CD14-positive monocyte (primary cell): ENCODE measurements around the gene PVRIG. TPM values are rescaled to one million over a fixed set of nuclear protein-coding genes. Genes with fewer than 3 reads are reported as not detected.

Experiments
- DNase-seq, 3 donors: peaks; one replicate each; pipeline ENCODE4 v3.0.0-alpha.2; 2011 to 2022
- H2AFZ ChIP-seq: 2 replicates; pipeline ENCODE4 v1.6.0; 2012; ENCODE audit warnings: mild to moderate bottlenecking, low read depth, low read length, inconsistent platforms; ENCODE audit not compliant: insufficient read depth, poor library complexity, severe bottlenecking
- H3K27ac ChIP-seq, 2 donors: 1 replicate in 1 of 2; 2 replicates in 1 of 2; pipeline ENCODE4 v1.5.1; 2012 to 2013; ENCODE audit warnings: low read length in 2 of 2, control low read depth in 1 of 2, inconsistent platforms in 1 of 2, low read depth in 1 of 2, mild to moderate bottlenecking in 1 of 2
- H3K27me3 ChIP-seq, 2 donors: one replicate each; pipeline versions ENCODE4 v1.6.0 to v1.6.1; 2011 to 2013; ENCODE audit warnings: low read length in 2 of 2; ENCODE audit not compliant: control insufficient read depth in 2 of 2, insufficient read depth in 2 of 2
- H3K36me3 ChIP-seq, 2 donors: replicated peaks in 1 of 2; 1 replicate in 1 of 2; 2 replicates in 1 of 2; pipeline versions ENCODE4 v1.5.1 to v1.6.1; 2012 to 2013; ENCODE audit warnings: low read length in 2 of 2, control low read depth in 1 of 2, inconsistent platforms in 1 of 2, mild to moderate bottlenecking in 1 of 2; ENCODE audit not compliant: insufficient read depth in 2 of 2, control insufficient read depth in 1 of 2
- H3K4me1 ChIP-seq, 2 donors: 1 replicate in 1 of 2; 2 replicates in 1 of 2; pipeline versions ENCODE4 v1.5.1 to v1.6.1; 2012 to 2013; ENCODE audit warnings: low read length in 2 of 2, control low read depth in 1 of 2, inconsistent platforms in 1 of 2, mild to moderate bottlenecking in 1 of 2, moderate library complexity in 1 of 2; ENCODE audit not compliant: insufficient read depth in 2 of 2, control insufficient read depth in 1 of 2
- H3K4me2 ChIP-seq: replicated peaks from 2 replicates; pipeline ENCODE3; 2012; ENCODE audit warnings: low read length, moderate library complexity, mild to moderate bottlenecking; ENCODE audit not compliant: poor library complexity, severe bottlenecking; ENCODE audit errors: extremely low read depth
- H3K4me3 ChIP-seq, 3 experiments: fragments of 200-600 bp in 1 of 3; sonication (generic) in 1 of 3; replicated peaks in 1 of 3; 1 replicate in 2 of 3; 2 replicates in 1 of 3; pipeline ENCODE4 v1.5.1; 2011 to 2013; ENCODE audit warnings: low read length in 3 of 3, mild to moderate bottlenecking in 3 of 3, control low read depth in 2 of 3, low read depth in 2 of 3, inconsistent platforms in 1 of 3, moderate library complexity in 1 of 3
- H3K79me2 ChIP-seq: 2 replicates; pipeline ENCODE4 v1.6.0; 2012; ENCODE audit warnings: mild to moderate bottlenecking, control low read depth, inconsistent platforms, low read length, moderate library complexity; ENCODE audit not compliant: insufficient read depth
- H3K9ac ChIP-seq: 2 replicates; pipeline ENCODE4 v1.6.0; 2017; ENCODE audit warnings: low read length, mild to moderate bottlenecking; ENCODE audit not compliant: insufficient read depth, poor library complexity, severe bottlenecking
- H3K9me3 ChIP-seq, 2 donors: replicated peaks in 1 of 2; 1 replicate in 1 of 2; 2 replicates in 1 of 2; pipeline versions ENCODE4 v1.5.1 to v1.6.1; 2012 to 2013; ENCODE audit warnings: low read length in 2 of 2, control low read depth in 1 of 2; ENCODE audit not compliant: control insufficient read depth in 1 of 2, insufficient read depth in 1 of 2
- H4K20me1 ChIP-seq: 2 replicates; pipeline ENCODE4 v1.6.0; 2012; ENCODE audit warnings: mild to moderate bottlenecking, low read length, control low read depth, moderate library complexity; ENCODE audit not compliant: insufficient read depth
- H3K27ac Mint-ChIP-seq, 7 donors: one replicate each; pipeline ENCODE4 v1.8.0; 2020; ENCODE audit warnings: mild to moderate bottlenecking in 7 of 7, mixed read lengths in 7 of 7, moderate library complexity in 6 of 7, inconsistent platforms in 2 of 7
- H3K27me3 Mint-ChIP-seq, 3 donors: one replicate each; pipeline ENCODE4 v1.8.0; 2021 to 2022; ENCODE audit warnings: low read depth in 3 of 3, mild to moderate bottlenecking in 3 of 3, mixed read lengths in 3 of 3, moderate library complexity in 3 of 3, inconsistent platforms in 1 of 3
- H3K36me3 Mint-ChIP-seq, 2 donors: one replicate each; pipeline ENCODE4 v1.8.0; 2020; ENCODE audit warnings: mixed read lengths in 2 of 2, inconsistent platforms in 1 of 2, mild to moderate bottlenecking in 1 of 2
- H3K4me1 Mint-ChIP-seq: one replicate; pipeline ENCODE4 v1.8.0; 2020; ENCODE audit warnings: mild to moderate bottlenecking, mixed read lengths
- H3K4me3 Mint-ChIP-seq, 2 donors: one replicate each; pipeline ENCODE4 v1.8.0; 2020; ENCODE audit warnings: mild to moderate bottlenecking in 2 of 2, mixed read lengths in 2 of 2, moderate library complexity in 1 of 2
- H3K9me3 Mint-ChIP-seq, 7 donors: one replicate each; pipeline ENCODE4 v1.8.0; 2020 to 2022; ENCODE audit warnings: mixed read lengths in 7 of 7, mild to moderate bottlenecking in 6 of 7, moderate library complexity in 6 of 7, inconsistent platforms in 2 of 7
- WGBS: methylation state at CpG from one replicate; pipeline ENCODE4 v1.1.5; 2013; ENCODE audit warnings: missing lambda C conversion rate; ENCODE audit not compliant: insufficient coverage; 5-methylcytosine and 5-hydroxymethylcytosine counted together
- intact Hi-C, 2 donors: fragments of 100-400 bp; cut with micrococcal nuclease; formaldehyde crosslinking; loops; one replicate each; pipeline versions ENCODE4 v1.15.0 to v1.15.1; 2023
- polyA plus RNA-seq, 3 donors: library from polyadenylated mRNA; depleted of rRNA in 1 of 3; unstranded in 2 of 3; stranded (reverse) in 1 of 3; fragments of 300-500 nt in 2 of 3; fragments of >200 nt in 1 of 3; fragmentation: Illumina TruSeq in 2 of 3; gene quantifications; 1 replicate in 2 of 3; 2 replicates in 1 of 3; pipeline ENCODE4 v1.2.3, GENCODE V29; 2012 to 2021
- TF ChIP-seq, protein P1 (sequence below): fragments of 200-600 bp; IDR thresholded peaks from one replicate; pipeline ENCODE4 v1.8.0; 2022; ENCODE audit warnings: antibody characterized with exemption, mild to moderate bottlenecking

PVRIG gene
- polyA plus RNA-seq, 3 donors: 0.27 to 0.38 TPM; not detected in 1

- Mint-ChIP-seq H3K27me3 (no peaks in the 10 kb centered on the region), H3K27ac (peak overlapping the region in 1 of 7 donors; percentile 79), H3K9me3 (no peaks in the 10 kb centered on the region), H3K4me1 (peaks cover 9% of the 10 kb centered on the region), H3K36me3 (peaks cover 3 to 4% of the 10 kb centered on the region in 2 donors), H3K4me3 (peak overlapping the region in 1 of 2 donors; percentile 34)
- no peak overlapping the region for H3K4me2 ChIP-seq
- H3K27ac ChIP-seq: no peak overlapping the region
- 75% methylated on average over 3 of the region's 5 CpGs for WGBS
- no peaks in the 10 kb centered on the region for H3K9me3 ChIP-seq
- H3K9ac ChIP-seq: no peak overlapping the region
- H3K4me3 ChIP-seq: no peak overlapping the region
- TF ChIP-seq, protein P1, sequence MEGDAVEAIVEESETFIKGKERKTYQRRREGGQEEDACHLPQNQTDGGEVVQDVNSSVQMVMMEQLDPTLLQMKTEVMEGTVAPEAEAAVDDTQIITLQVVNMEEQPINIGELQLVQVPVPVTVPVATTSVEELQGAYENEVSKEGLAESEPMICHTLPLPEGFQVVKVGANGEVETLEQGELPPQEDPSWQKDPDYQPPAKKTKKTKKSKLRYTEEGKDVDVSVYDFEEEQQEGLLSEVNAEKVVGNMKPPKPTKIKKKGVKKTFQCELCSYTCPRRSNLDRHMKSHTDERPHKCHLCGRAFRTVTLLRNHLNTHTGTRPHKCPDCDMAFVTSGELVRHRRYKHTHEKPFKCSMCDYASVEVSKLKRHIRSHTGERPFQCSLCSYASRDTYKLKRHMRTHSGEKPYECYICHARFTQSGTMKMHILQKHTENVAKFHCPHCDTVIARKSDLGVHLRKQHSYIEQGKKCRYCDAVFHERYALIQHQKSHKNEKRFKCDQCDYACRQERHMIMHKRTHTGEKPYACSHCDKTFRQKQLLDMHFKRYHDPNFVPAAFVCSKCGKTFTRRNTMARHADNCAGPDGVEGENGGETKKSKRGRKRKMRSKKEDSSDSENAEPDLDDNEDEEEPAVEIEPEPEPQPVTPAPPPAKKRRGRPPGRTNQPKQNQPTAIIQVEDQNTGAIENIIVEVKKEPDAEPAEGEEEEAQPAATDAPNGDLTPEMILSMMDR: no peak
- DNase-seq: no peak
- no peaks in the 10 kb centered on the region for H4K20me1 ChIP-seq
- no peaks in the 10 kb centered on the region for H3K4me1 ChIP-seq
- H3K36me3 ChIP-seq: no peaks in the 10 kb centered on the region
- no peaks in the 10 kb centered on the region for H3K79me2 ChIP-seq
- no peaks in the 10 kb centered on the region for H3K27me3 ChIP-seq
- no peak overlapping the region for H2AFZ ChIP-seq
- intact Hi-C loops: no loop called here
Measured at GRCh38 chr7:100221231-100221718, 1.5 kb downstream of the PVRIG start.

- Histone ChIP-seq H3K27ac (no peak overlapping the region), H3K9ac (no peak overlapping the region), H3K4me1 (no peaks in the 10 kb centered on the region), H4K20me1 (no peaks in the 10 kb centered on the region), H3K9me3 (no peaks in the 10 kb centered on the region), H3K4me3 (no peak overlapping the region), H3K36me3 (no peaks in the 10 kb centered on the region), H3K79me2 (no peaks in the 10 kb centered on the region), H2AFZ (no peak overlapping the region), H3K4me2 (no peak overlapping the region), H3K27me3 (no peaks in the 10 kb centered on the region)
- intact Hi-C loops: no loop called here
- H3K4me1 Mint-ChIP-seq: peaks cover 9% of the 10 kb centered on the region
- H3K27me3 Mint-ChIP-seq: no peaks in the 10 kb centered on the region
- H3K27ac Mint-ChIP-seq: peak overlapping the region in 2 of 7 donors; percentile 4 to 79
- 91% methylated on average over 13 of the region's 14 CpGs for WGBS
- TF ChIP-seq, protein P1: no peak
- no peak for DNase-seq
- H3K4me3 Mint-ChIP-seq: no peak overlapping the region
- H3K9me3 Mint-ChIP-seq: no peaks in the 10 kb centered on the region
- peaks cover 3 to 4% of the 10 kb centered on the region in 2 donors for H3K36me3 Mint-ChIP-seq
Measured at GRCh38 chr7:100221767-100222444, 2.2 kb downstream of the PVRIG start.
